HG03135 (cell line): ENCODE measurements around the gene FNBP1.

Experiments used
- ATAC-seq: cut with Tn5 transposase; IDR thresholded peaks from one replicate; pipeline ENCODE4 v1.9.1; 2021; ENCODE audit warnings: mild to moderate bottlenecking, moderate library complexity; ENCODE audit not compliant: unreplicated experiment

FNBP1 gene

GRCh38 chr9:130045725-130046450 is 2.9 kb upstream of the FNBP1 start:
- ATAC-seq: no peak

- no peak for ATAC-seq
These were observed 950 bp upstream of the FNBP1 start for GRCh38 chr9:130043654-130044623.

GRCh38 chr9:130042406-130042884 is 544 bp downstream of the FNBP1 start:
- ATAC-seq: no peak

- no peak for ATAC-seq
These were observed 1.2 kb downstream of the FNBP1 start for GRCh38 chr9:130041648-130042405.

- no peak for ATAC-seq
These were observed 1.9 kb downstream of the FNBP1 start for GRCh38 chr9:130040984-130041647.

GRCh38 chr9:130039528-130040147 is 3.4 kb downstream of the FNBP1 start:
- ATAC-seq: no peak

GRCh38 chr9:130036099-130036498 is 6.9 kb downstream of the FNBP1 start:
- no peak for ATAC-seq

- no peak for ATAC-seq
These were observed 8.4 kb downstream of the FNBP1 start for GRCh38 chr9:130034570-130034969.

- ATAC-seq: no peak
These were observed 12.3 kb downstream of the FNBP1 start for GRCh38 chr9:130030651-130031127.

- ATAC-seq: peak; percentile 37
These were observed 13.6 kb downstream of the FNBP1 start for GRCh38 chr9:130029223-130029973.

- no peak for ATAC-seq
These were observed 14.3 kb downstream of the FNBP1 start for GRCh38 chr9:130028493-130029222.

GRCh38 chr9:130027533-130028365 is 15.2 kb downstream of the FNBP1 start:
- ATAC-seq: no peak

- ATAC-seq: no peak
These were observed 16.2 kb downstream of the FNBP1 start for GRCh38 chr9:130026583-130027340.

GRCh38 chr9:130024597-130024994 is 18.4 kb downstream of the FNBP1 start:
- ATAC-seq: no peak

- no peak for ATAC-seq
These were observed 18.9 kb downstream of the FNBP1 start for GRCh38 chr9:130023994-130024596.

- no peak for ATAC-seq
These were observed 19.7 kb downstream of the FNBP1 start for GRCh38 chr9:130023144-130023787.
